HEK293 (cell line): ENCODE measurements around the gene GEMIN5.

ENCODE experiments used
- CTCF ChIP-seq: fragments of 450-650 bp; formaldehyde crosslinking; IDR thresholded peaks from 2 replicates; pipeline ENCODE4 v1.5.1; 2016; ENCODE audit warnings: missing biosample characterization, missing genetic modification characterization
- PRDM4 ChIP-seq: fragments of 450-650 bp; formaldehyde crosslinking; IDR thresholded peaks from 2 replicates; pipeline ENCODE4 v1.5.1; 2017; ENCODE audit warnings: missing biosample characterization, missing genetic modification characterization

- TF ChIP-seq CTCF (tag by site-specific recombination) (no peak), PRDM4 (tag by site-specific recombination) (no peak)
These were observed 53.6 kb downstream of the GEMIN5 start for GRCh38 chr5:154884424-154884823.
